ENCODE results near the gene ERC1.
A peak's percentile ranks its signal among the peaks of the same experiment; 100 is the strongest.
"Not testable (repeated sequence)": the region's sequence is repeated elsewhere in the genome, so short reads cannot be mapped to it uniquely, and the experiment has no call there.

ERC1 gene

GRCh38 chr12:1019283-1019682 lies 28.3 kb downstream of the ERC1 start:
- FAIRE-seq: no peak
- DNase-seq (ENCODE audit: insufficient read length, low spot score): no peak

- DNase-seq (ENCODE audit: insufficient read length, low spot score): no peak
- FAIRE-seq: no peak
These were observed 29.4 kb downstream of the ERC1 start for GRCh38 chr12:1020389-1020788.

GRCh38 chr12:1022032-1022970 lies 31.3 kb downstream of the ERC1 start:
- FAIRE-seq: no peak
- no peak for DNase-seq (ENCODE audit: insufficient read length, low spot score)

GRCh38 chr12:1030779-1031178 lies 39.8 kb downstream of the ERC1 start:
- FAIRE-seq: no peak
- DNase-seq (ENCODE audit: insufficient read length, low spot score): no peak

- no peak for FAIRE-seq
These were observed 43.2 kb downstream of the ERC1 start for GRCh38 chr12:1034243-1034642.

GRCh38 chr12:1034751-1035457 lies 43.9 kb downstream of the ERC1 start:
- DNase-seq (ENCODE audit: insufficient read length, low spot score) (no peak), FAIRE-seq (no peak)

More at GRCh38 chr12:1034243-1034642, 43.2 kb downstream of the ERC1 start:
- no peak for DNase-seq (ENCODE audit: insufficient read length, low spot score)

GRCh38 chr12:1041478-1041877 lies 50.5 kb downstream of the ERC1 start:
- DNase-seq (ENCODE audit: insufficient read length, low spot score) (no peak), FAIRE-seq (no peak)

GRCh38 chr12:1044199-1044598 lies 53.2 kb downstream of the ERC1 start:
- no peak for DNase-seq (ENCODE audit: insufficient read length, low spot score)
- FAIRE-seq: peak; percentile 13

GRCh38 chr12:1044696-1045095 lies 53.7 kb downstream of the ERC1 start:
- DNase-seq (ENCODE audit: insufficient read length, low spot score): peak; percentile 51
- no peak for FAIRE-seq

- FAIRE-seq (no peak), DNase-seq (ENCODE audit: insufficient read length, low spot score) (no peak)
These were observed 55.7 kb downstream of the ERC1 start for GRCh38 chr12:1046727-1047126.

- FAIRE-seq (peak; percentile 62), DNase-seq (ENCODE audit: insufficient read length, low spot score) (no peak)
These were observed 57.1 kb downstream of the ERC1 start for GRCh38 chr12:1047898-1048660.

- no peak for DNase-seq (ENCODE audit: insufficient read length, low spot score)
- FAIRE-seq: no peak
These were observed 59.2 kb downstream of the ERC1 start for GRCh38 chr12:1050059-1050707.

GRCh38 chr12:1051672-1052071 lies 60.6 kb downstream of the ERC1 start:
- not testable (repeated sequence) for DNase-seq (ENCODE audit: insufficient read length, low spot score); FAIRE-seq

- DNase-seq (ENCODE audit: insufficient read length, low spot score) (no peak), FAIRE-seq (no peak)
These were observed 62.7 kb downstream of the ERC1 start for GRCh38 chr12:1053690-1054089.

GRCh38 chr12:1054117-1054870 lies 63.3 kb downstream of the ERC1 start:
- DNase-seq (ENCODE audit: insufficient read length, low spot score) (no peak), FAIRE-seq (no peak)

GRCh38 chr12:1056390-1056789 lies 65.4 kb downstream of the ERC1 start:
- FAIRE-seq: no peak
- DNase-seq (ENCODE audit: insufficient read length, low spot score): no peak

GRCh38 chr12:1058423-1058822 lies 67.4 kb downstream of the ERC1 start:
- DNase-seq (ENCODE audit: insufficient read length, low spot score): no peak
- no peak for FAIRE-seq

- no peak for DNase-seq (ENCODE audit: insufficient read length, low spot score)
- no peak for FAIRE-seq
These were observed 68.1 kb downstream of the ERC1 start for GRCh38 chr12:1059162-1059561.

- DNase-seq (ENCODE audit: insufficient read length, low spot score) (no peak), FAIRE-seq (no peak)
These were observed 72.8 kb downstream of the ERC1 start for GRCh38 chr12:1063852-1064251.

- no peak for FAIRE-seq
- no peak for DNase-seq (ENCODE audit: insufficient read length, low spot score)
These were observed 73.3 kb downstream of the ERC1 start for GRCh38 chr12:1064317-1064716.
